Adrenal gland (tissue), 12 donors: ENCODE measurements around the gene CHD9. TPM values are rescaled to one million over a fixed set of nuclear protein-coding genes. Genes with fewer than 3 reads are reported as not detected.

Experiments used
- DNase-seq, 7 donors: peaks; one replicate each; pipeline ENCODE4 v3.0.0-alpha.2; 2019 to 2020
- H3K27ac ChIP-seq, 5 donors: fragments of 200-600 bp; sonication (generic) in 4 of 5; 1 replicate in 3 of 5; 2 replicates in 2 of 5; pipeline versions ENCODE4 v1.5.1 to v1.8.0; 2016 to 2020; ENCODE audit warnings: mild to moderate bottlenecking in 1 of 5
- H3K27me3 ChIP-seq: fragments of 200-600 bp; 2 replicates; pipeline ENCODE4 v1.8.0; 2021
- H3K36me3 ChIP-seq, 2 donors: fragments of 200-600 bp; replicated peaks in 1 of 2; 1 replicate in 1 of 2; 2 replicates in 1 of 2; pipeline versions ENCODE4 v1.5.1 to v1.8.0; 2018 to 2022
- H3K4me1 ChIP-seq, 2 donors: fragments of 200-600 bp; replicated peaks in 1 of 2; 1 replicate in 1 of 2; 2 replicates in 1 of 2; pipeline versions ENCODE4 v1.5.1 to v1.8.0; 2018 to 2021
- H3K4me3 ChIP-seq, 4 donors: fragments of 200-600 bp; sonication (generic) in 3 of 4; one replicate each; pipeline ENCODE4 v1.5.1; 2016 to 2018
- H3K9me3 ChIP-seq, 3 donors: fragments of 200-600 bp; sonication (generic) in 1 of 3; replicated peaks in 1 of 3; 1 replicate in 2 of 3; 2 replicates in 1 of 3; pipeline versions ENCODE4 v1.5.1 to v1.8.0; 2016 to 2021
- POLR2A ChIP-seq, 2 donors: fragments of 450-650 bp; IDR thresholded peaks; one replicate each; pipeline ENCODE4 v1.6.1; 2017; ENCODE audit warnings: antibody characterized with exemption in 2 of 2, mild to moderate bottlenecking in 2 of 2, moderate library complexity in 1 of 2
- WGBS, 4 donors: extraction: QIAGEN DNeasy Blood & Tissue Kit in 2 of 4; methylation state at CpG; one replicate each; pipeline versions ENCODE4 v1.1.5 to v1.1.7; 2013 to 2017; 5-methylcytosine and 5-hydroxymethylcytosine counted together
- intact Hi-C, 2 donors: fragments of 100-400 bp; cut with DNase I; formaldehyde crosslinking; loops; one replicate each; pipeline versions ENCODE4 v1.14.1 to v1.15.0; 2022 to 2023
- polyA plus RNA-seq, 3 donors: library from polyadenylated mRNA; stranded (reverse); fragments of 200-250 nt in 2 of 3; fragments of 350-450 nt in 1 of 3; fragmentation: Illumina TruSeq in 1 of 3; extraction: RNeasy Lipid Tissue Mini Kit (QIAGEN cat#74804) in 1 of 3; gene quantifications; one replicate each; pipeline ENCODE4 v1.2.3, GENCODE V29; 2013 to 2014
- total RNA-seq, 9 donors: library from RNA; depleted of rRNA in 4 of 9; stranded (reverse); fragments of >200 nt in 4 of 9; fragments of 120-200 nt in 1 of 9; fragmentation: NEBNext Ultra II Directional in 1 of 9; extraction: Animal tissue kit (Norgen Biotek cat#: 25700) in 1 of 9; gene quantifications; one replicate each; pipeline versions ENCODE4 v1.1.0 to v1.2.4, GENCODE V29; 2013 to 2023
- TF ChIP-seq, protein P1 (sequence below), 6 experiments: fragments of 450-650 bp in 4 of 6; fragments of 200-600 bp in 2 of 6; sonication (generic) in 1 of 6; IDR thresholded peaks; 1 replicate in 5 of 6; 2 replicates in 1 of 6; pipeline versions ENCODE4 v1.5.1 to v1.8.0; 2016 to 2021; ENCODE audit warnings: antibody characterized with exemption in 6 of 6, mild to moderate bottlenecking in 2 of 6, moderate library complexity in 1 of 6
- donor health status: healthy with polysubstance abuse.
- donor health status: Bipolar disorder and iron deficiency.
- donor health status: DM: yes; HTN: yes; CAD: no.
- donor health status: DM: no; HTN: no; CAD: no.
- donor health status: DM: no; HTN: no; CAD: no.
- donor health status: DM: yes; HTN: yes; CAD: no.

CHD9 gene
- total and polyA plus RNA-seq, 12 donors: 10.0 to 95.9 (median 54.7) TPM

GRCh38 chr16:53142823-53143568 lies 88.2 kb downstream of the CHD9 start:
- peak overlapping the region in 1 of 5 donors; percentile 25 for H3K27ac ChIP-seq
- H3K4me1 ChIP-seq: peaks cover 0 to 5% of the 10 kb centered on the region in 2 donors
- H3K9me3 ChIP-seq: no peaks in the 10 kb centered on the region
- no peaks in the 10 kb centered on the region for H3K36me3 ChIP-seq
- DNase-seq: no peak
- WGBS, 4 donors: 94 to 96% (median 96%) methylated on average over 6 of the region's 6 CpGs
- H3K27me3 ChIP-seq: no peaks in the 10 kb centered on the region
- intact Hi-C loops: no loop called here
- no peak for TF ChIP-seq POLR2A (IDR thresholded peaks at IDR 0.05)
- TF ChIP-seq, protein P1, sequence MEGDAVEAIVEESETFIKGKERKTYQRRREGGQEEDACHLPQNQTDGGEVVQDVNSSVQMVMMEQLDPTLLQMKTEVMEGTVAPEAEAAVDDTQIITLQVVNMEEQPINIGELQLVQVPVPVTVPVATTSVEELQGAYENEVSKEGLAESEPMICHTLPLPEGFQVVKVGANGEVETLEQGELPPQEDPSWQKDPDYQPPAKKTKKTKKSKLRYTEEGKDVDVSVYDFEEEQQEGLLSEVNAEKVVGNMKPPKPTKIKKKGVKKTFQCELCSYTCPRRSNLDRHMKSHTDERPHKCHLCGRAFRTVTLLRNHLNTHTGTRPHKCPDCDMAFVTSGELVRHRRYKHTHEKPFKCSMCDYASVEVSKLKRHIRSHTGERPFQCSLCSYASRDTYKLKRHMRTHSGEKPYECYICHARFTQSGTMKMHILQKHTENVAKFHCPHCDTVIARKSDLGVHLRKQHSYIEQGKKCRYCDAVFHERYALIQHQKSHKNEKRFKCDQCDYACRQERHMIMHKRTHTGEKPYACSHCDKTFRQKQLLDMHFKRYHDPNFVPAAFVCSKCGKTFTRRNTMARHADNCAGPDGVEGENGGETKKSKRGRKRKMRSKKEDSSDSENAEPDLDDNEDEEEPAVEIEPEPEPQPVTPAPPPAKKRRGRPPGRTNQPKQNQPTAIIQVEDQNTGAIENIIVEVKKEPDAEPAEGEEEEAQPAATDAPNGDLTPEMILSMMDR (IDR thresholded peaks at IDR 0.05): no peak
- no peak overlapping the region for H3K4me3 ChIP-seq

- 95 to 98% (median 96%) methylated on average over 3 of the region's 3 CpGs for WGBS, 4 donors
- intact Hi-C loops: no loop called here
- Histone ChIP-seq H3K27ac (no peak overlapping the region), H3K36me3 (no peaks in the 10 kb centered on the region), H3K4me1 (peaks cover 0 to 7% of the 10 kb centered on the region in 2 donors), H3K27me3 (no peaks in the 10 kb centered on the region), H3K9me3 (no peaks in the 10 kb centered on the region), H3K4me3 (no peak overlapping the region)
- TF ChIP-seq, protein P1 (IDR thresholded peaks at IDR 0.05): no peak
- no peak for TF ChIP-seq POLR2A (IDR thresholded peaks at IDR 0.05)
- no peak for DNase-seq
Observed at GRCh38 chr16:53147500-53148065, 92.8 kb downstream of the CHD9 start.

DNA sequence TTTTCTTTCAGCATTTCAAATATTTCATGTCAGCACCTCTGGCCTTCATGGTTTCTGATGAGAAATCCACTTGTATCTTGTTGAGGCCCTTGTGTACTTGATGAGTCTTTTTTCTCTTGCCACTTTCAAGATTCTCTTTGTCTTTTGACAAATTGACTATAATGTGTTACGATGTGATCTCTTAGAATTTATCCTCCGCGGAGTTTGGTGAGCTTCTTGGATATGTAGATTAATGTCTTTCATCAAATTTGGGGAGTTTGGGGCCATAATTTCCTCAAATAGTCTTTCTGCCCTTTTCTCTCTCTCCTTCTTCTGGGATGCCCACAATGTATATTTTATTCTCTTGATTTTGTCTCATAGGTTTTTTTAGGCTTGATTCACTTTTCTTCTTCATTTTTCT lies 96.0 kb downstream of the CHD9 start:
- DNase-seq: no peak
- intact Hi-C loops: no loop called here
- no peaks in the 10 kb centered on the region for H3K36me3 ChIP-seq
- 98% methylated on average over 3 of the region's 3 CpGs for WGBS, 4 donors
- H3K9me3 ChIP-seq: no peaks in the 10 kb centered on the region
- H3K4me1 ChIP-seq: peaks cover 0 to 19% of the 10 kb centered on the region in 2 donors
- no peak overlapping the region for H3K27ac ChIP-seq
- H3K4me3 ChIP-seq: no peak overlapping the region
- H3K27me3 ChIP-seq: no peaks in the 10 kb centered on the region
- no peak for TF ChIP-seq POLR2A (IDR thresholded peaks at IDR 0.05)
- TF ChIP-seq, protein P1 (IDR thresholded peaks at IDR 0.05): no peak

DNA sequence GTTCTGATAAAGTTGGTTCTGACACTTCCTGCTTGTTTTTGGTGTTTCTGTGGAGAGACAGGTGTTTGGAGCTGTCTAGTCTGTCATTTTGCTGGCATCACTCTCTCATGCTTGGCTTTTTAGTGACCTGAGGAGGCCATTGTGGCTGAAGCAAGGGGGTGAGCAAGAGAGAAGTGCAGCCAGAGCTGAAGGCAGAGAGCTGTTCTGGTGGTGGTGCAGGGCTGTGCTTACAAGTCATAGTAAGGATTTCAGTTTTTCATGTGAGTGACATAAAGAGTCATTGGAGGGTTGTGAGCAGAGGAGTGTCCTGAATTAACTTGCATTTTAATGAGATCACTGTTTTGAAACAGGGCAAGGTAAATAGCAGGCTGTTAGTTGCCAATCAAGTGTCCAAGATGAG lies 97.5 kb downstream of the CHD9 start:
- Histone ChIP-seq H3K36me3 (peaks cover 0 to 14% of the 10 kb centered on the region in 2 donors), H3K4me1 (peaks cover 0 to 19% of the 10 kb centered on the region in 2 donors), H3K27me3 (no peaks in the 10 kb centered on the region), H3K4me3 (no peak overlapping the region), H3K27ac (no peak overlapping the region), H3K9me3 (no peaks in the 10 kb centered on the region)
- no peak for DNase-seq
- intact Hi-C loops: no loop called here
- TF ChIP-seq, protein P1 (IDR thresholded peaks at IDR 0.05): no peak
- no peak for TF ChIP-seq POLR2A (IDR thresholded peaks at IDR 0.05)
